NB4 (cell line): ENCODE measurements around the gene GALNT9.

Experiments used
- POLR2A ChIP-seq: IDR thresholded peaks from 2 replicates; pipeline ENCODE4 v1.6.1; 2011; ENCODE audit warnings: mild to moderate bottlenecking; ENCODE audit not compliant: insufficient read length; ENCODE audit errors: extremely low read depth
- TF ChIP-seq, protein P1 (sequence below): IDR thresholded peaks from one replicate; pipeline ENCODE4 v1.5.1; 2012; ENCODE audit warnings: low read depth, low read length
- TF ChIP-seq, protein P2 (sequence below): IDR thresholded peaks from 2 replicates; pipeline ENCODE4 v1.6.1; 2011; ENCODE audit warnings: low read depth, low read length

DNA sequence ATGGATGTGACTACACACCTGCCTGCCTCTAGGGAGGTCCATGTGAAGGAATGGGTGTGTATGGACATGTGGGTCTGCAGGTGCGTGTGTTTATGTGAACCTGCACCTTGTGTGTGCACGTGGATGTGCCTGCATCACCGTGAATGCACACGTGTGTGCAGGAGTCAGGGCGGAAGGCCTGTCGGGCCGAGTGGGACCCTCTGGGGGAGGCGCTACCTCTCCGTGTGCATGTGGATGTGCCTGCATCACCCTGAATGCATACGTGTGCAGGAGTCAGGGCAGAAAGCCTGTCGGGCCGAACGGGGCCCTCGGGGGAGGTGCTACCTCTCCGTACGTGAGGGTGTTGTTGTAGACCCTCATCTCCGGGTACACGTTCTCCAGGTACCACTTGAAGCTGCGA is 128.6 kb downstream of the GALNT9 start:
- TF ChIP-seq, protein P1, sequence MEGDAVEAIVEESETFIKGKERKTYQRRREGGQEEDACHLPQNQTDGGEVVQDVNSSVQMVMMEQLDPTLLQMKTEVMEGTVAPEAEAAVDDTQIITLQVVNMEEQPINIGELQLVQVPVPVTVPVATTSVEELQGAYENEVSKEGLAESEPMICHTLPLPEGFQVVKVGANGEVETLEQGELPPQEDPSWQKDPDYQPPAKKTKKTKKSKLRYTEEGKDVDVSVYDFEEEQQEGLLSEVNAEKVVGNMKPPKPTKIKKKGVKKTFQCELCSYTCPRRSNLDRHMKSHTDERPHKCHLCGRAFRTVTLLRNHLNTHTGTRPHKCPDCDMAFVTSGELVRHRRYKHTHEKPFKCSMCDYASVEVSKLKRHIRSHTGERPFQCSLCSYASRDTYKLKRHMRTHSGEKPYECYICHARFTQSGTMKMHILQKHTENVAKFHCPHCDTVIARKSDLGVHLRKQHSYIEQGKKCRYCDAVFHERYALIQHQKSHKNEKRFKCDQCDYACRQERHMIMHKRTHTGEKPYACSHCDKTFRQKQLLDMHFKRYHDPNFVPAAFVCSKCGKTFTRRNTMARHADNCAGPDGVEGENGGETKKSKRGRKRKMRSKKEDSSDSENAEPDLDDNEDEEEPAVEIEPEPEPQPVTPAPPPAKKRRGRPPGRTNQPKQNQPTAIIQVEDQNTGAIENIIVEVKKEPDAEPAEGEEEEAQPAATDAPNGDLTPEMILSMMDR = no peak
- TF ChIP-seq POLR2A = no peak
- TF ChIP-seq, protein P2, sequence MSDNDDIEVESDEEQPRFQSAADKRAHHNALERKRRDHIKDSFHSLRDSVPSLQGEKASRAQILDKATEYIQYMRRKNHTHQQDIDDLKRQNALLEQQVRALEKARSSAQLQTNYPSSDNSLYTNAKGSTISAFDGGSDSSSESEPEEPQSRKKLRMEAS = no peak
